ENCODE measurements around the gene RIMS1. TPM values are rescaled to one million over a fixed set of nuclear protein-coding genes. Genes with fewer than 3 reads are reported as not detected.

RIMS1 gene
- total and polyA plus RNA-seq, 2 donors (not counting 3 experiments of a cell fraction or from before 2014, with no cell fraction given) = 0.15 TPM; not detected in 1

- CTCF ChIA-PET = interaction anchor here (1.2 kb wide), 1 partner anchor 164 kb away, joined by 3 read pairs; no protein-coding TSS in a partner anchor
- BruUV-seq (replicated peaks) = no TSS peak
- Histone ChIP-seq H3K27ac (ENCODE audit: insufficient read depth, low read depth, low read length) (no peak overlapping the region), H2AFZ (ENCODE audit: low read depth, low read length) (no peak overlapping the region), H3K9ac (replicated peaks; ENCODE audit: extremely low read depth, insufficient read depth, low read length) (no peak overlapping the region), H3K4me2 (ENCODE audit: insufficient read depth, low read length) (no peak overlapping the region), H4K20me1 (replicated peaks; ENCODE audit: control insufficient read depth, extremely low read depth, insufficient read depth, low read length) (no peaks in the 10 kb centered on the region), H3K9me1 (replicated peaks; ENCODE audit: control insufficient read depth, extremely low read depth, insufficient read depth, low read length) (no peaks in the 10 kb centered on the region), H3K4me3 (replicated peaks in 1 of 3; ENCODE audit: insufficient read depth in 1 of 3, low read depth in 1 of 3, low read length in 3 of 3) (no peak overlapping the region), H3K27me3 (ENCODE audit: control insufficient read depth in 2 of 2, insufficient read depth in 2 of 2, low read length in 2 of 2) (no peaks in the 10 kb centered on the region), H3K9me3 (replicated peaks; ENCODE audit: control insufficient read depth, insufficient read depth, low read length) (no peaks in the 10 kb centered on the region), H3K36me3 (ENCODE audit: control insufficient read depth in 2 of 2, extremely low read depth in 1 of 2, insufficient read depth in 2 of 2, low read length in 2 of 2) (no peaks in the 10 kb centered on the region), H3K4me1 (ENCODE audit: control insufficient read depth, extremely low read depth, insufficient read depth, low read length) (no peaks in the 10 kb centered on the region), H3K79me2 (ENCODE audit: control insufficient read depth, insufficient read depth, low read length) (no peaks in the 10 kb centered on the region)
- POLR2A ChIA-PET = no interaction called here
- TF ChIP-seq MAX (IDR thresholded peaks at IDR 0.05; ENCODE audit: insufficient read depth, insufficient read length) (no peak), POLR2A (IDR thresholded peaks at IDR 0.05; ENCODE audit: low read depth, low read length) (no peak), GATA2 (IDR thresholded peaks at IDR 0.05; ENCODE audit: insufficient read depth, insufficient read length, low read depth, low read length) (no peak), EZH2 (IDR thresholded peaks at IDR 0.05; ENCODE audit: borderline replicate concordance, low read depth, low read length, severe bottlenecking) (no peak), POLR2AphosphoS5 (IDR thresholded peaks at IDR 0.05; ENCODE audit: insufficient read depth, low read depth, low read length) (no peak), JUN (IDR thresholded peaks at IDR 0.05; ENCODE audit: borderline replicate concordance, insufficient read depth, insufficient read length, low read depth) (no peak), MYC (IDR thresholded peaks at IDR 0.05; ENCODE audit: low read depth, low read length) (no peak), CTCF (IDR thresholded peaks at IDR 0.05; ENCODE audit: extremely low read depth in 1 of 2, insufficient read depth in 1 of 2, low read depth in 1 of 2, low read length in 2 of 2) (no peak)
- FAIRE-seq (no peak), DNase-seq (ENCODE audit: low read depth, low spot score) (no peak)
- dilution Hi-C loops (cut with MboI; ENCODE audit: extremely low pct_ligation_motif_present, low sequenced_read_pairs) (no loop called here), intact Hi-C loops (cut with micrococcal nuclease) (no loop called here)
These were observed 362.3 kb downstream of the RIMS1 start for GRCh38 chr6:72248621-72249020.
